HG03565 (cell line): ENCODE data around the gene PLEKHG4B.
"Not testable (repeated sequence)": the region's sequence is repeated elsewhere in the genome, so short reads cannot be mapped to it uniquely, and the experiment has no call there.

Experiments used
- ATAC-seq: cut with Tn5 transposase; IDR thresholded peaks from one replicate; pipeline ENCODE4 v1.9.1; 2021; ENCODE audit warnings: mild to moderate bottlenecking, moderate library complexity; ENCODE audit not compliant: unreplicated experiment

Gene PLEKHG4B

DNA sequence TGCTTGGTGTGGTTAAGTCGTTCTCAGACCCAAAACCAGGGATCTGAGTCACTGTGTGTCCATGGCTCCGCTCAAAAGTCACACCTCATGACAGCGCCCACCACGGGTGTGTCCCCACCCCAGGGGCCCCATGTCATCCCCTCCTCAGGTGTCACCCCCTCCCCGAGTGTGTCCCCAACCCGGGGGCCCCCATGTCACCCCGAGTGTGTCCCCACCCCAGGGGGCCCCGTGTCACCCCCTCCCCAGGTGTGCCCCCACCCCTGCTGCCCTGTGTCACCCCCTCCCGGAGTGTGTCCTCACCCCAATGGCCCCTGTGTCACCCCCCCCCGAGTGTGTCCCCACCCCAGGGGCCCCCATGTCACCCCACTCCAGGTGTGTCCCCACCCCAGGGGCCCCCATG lies 104.4 kb downstream of the PLEKHG4B start:
- no peak for ATAC-seq

- ATAC-seq, result not testable (repeated sequence)
These were observed 105.1 kb downstream of the PLEKHG4B start for GRCh38 chr5:197031-197430.

GRCh38 chr5:197892-198489 lies 106.0 kb downstream of the PLEKHG4B start:
- ATAC-seq, result no peak

DNA sequence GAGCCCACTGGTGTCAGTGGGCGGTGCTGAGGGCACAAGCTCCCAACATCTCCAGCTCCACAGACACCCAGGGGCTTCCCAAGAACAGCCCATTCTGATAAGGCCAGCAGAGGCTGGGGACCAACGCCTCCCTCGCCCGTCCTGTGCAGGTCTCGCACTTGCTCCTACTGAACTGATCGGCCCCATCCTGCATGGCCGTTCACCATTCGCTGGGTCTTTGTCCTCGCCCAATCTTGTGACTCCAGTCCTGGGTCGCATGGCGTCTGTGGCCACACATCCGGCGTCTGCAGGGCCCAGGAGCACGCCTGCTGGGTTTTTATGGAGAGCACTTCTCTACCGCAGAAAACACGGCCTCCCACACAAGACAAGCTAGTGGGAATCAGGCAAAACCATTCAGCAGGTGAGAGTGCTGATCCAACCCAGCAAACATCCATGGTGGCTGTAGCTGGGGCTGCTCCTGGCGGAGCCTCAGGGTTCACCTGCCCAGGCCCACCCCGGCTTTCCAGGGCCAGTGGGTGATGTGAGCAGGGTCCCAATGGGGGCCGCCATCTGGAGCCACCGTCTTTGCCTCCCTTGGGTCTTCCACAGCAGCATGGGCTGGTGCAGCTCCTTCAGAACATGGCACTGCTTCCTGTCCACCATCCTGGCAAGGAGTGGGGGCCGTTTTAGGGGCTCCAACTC lies 106.7 kb downstream of the PLEKHG4B start:
- ATAC-seq, result no peak

GRCh38 chr5:199197-199949 lies 107.4 kb downstream of the PLEKHG4B start:
- no peak for ATAC-seq

DNA sequence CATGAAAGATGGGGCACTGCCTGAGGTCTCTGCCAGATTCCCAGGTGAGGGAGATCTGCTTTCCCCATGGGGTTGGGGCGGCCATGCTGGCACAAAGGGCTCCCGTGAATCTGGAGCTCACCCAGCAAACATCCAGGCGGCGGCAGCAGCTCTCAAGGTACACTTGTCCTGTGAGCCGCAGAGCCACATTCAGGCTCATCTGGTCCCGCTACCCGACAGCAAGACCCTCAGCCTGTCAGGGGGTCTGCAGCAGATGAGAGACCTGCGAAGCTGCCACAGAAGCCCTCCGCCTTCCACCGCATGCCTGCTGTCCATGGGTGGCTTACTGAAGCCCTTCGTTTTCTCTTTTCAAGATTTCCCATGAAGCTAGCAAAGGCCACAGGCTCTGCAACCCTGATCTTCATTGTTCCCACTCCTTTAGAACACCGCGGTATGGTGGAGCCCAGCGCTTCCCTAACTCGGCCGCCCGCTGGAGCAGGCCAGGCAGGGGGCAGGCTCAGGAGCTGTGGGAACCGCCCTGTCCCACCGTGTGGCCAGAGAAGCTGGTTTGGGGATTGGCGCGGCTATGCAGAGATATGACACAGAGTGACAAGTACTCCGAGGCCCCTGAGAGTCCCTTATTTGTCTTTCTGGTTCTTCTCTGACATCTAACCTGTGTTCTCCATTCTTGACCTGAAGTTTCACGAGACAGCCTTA lies 108.1 kb downstream of the PLEKHG4B start:
- ATAC-seq, result no peak

GRCh38 chr5:200985-201384 lies 109.0 kb downstream of the PLEKHG4B start:
- no peak for ATAC-seq

DNA sequence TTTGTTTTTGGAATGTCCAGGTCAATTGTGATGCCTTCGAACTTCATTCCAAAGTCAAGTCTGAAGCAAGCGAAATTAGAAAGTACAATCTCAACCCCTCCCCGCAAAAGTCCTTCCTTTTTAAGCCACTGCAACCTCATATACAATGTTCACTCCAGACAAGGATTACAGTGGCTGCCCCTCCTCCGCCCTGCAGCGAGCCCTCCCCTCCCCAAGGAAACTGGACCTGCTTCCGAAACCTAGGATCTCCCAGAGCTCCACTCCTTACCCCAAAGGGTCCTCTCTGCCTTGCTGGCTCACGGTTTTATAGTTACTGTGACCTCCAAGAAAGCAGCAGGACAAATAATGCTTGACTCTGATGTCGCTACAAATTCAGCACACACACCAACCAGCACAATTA lies 109.7 kb downstream of the PLEKHG4B start:
- no peak for ATAC-seq

GRCh38 chr5:203246-203930 lies 111.4 kb downstream of the PLEKHG4B start:
- ATAC-seq, result no peak

DNA sequence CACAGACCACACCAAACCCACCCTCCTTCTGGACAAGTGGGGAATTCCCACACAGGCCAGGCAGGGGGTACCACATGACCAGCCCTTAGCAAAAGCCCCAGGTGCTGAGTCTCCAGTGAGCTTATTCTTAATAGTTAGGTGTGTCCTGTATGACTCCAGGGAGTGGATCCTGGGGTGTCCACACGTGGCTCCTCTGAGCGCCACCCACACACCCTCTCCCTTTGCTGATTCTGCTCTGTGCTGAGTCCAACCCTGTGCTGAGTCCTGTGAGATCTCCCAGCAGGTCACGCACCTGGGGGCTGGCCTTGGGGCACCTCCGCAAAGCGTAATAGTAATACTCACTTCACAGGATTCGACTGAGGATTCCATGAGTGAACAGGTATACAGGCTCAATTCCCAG lies 112.0 kb downstream of the PLEKHG4B start:
- ATAC-seq, result no peak

- ATAC-seq, result no peak
These were observed 112.5 kb downstream of the PLEKHG4B start for GRCh38 chr5:204462-204861.

DNA sequence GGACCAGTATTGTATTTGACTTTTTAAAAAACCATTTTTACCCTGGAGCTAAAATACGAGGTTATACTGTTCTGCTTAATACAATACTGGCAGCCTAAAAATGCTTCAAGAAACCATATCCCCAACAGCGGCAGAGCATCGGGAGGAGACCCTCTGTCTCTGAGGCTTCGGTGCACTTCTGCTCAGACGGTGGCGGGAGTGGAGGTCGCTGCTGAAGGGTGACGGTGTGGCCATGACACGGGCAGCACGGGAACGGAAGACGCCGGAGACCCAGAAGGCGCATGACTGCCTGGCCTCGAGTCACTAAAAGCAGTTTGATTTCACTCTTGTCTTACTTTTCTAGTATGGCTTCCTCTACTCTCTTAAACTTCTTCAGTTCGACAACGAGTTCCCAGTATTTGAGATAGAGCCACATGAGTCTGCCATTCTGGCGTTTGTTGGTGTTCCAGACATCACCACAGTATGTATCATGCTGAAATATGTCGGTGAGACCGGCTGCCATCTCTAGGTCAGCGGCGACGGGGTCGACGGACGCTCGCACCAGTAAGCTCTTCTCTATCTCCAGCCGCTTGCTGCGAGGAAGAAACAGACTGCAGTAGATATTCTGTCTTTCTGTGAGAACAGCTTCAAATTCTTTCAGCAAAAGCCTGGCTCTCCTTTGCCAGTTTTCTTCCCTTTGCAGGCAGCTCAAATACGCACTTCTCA lies 113.2 kb downstream of the PLEKHG4B start:
- ATAC-seq, result no peak

DNA sequence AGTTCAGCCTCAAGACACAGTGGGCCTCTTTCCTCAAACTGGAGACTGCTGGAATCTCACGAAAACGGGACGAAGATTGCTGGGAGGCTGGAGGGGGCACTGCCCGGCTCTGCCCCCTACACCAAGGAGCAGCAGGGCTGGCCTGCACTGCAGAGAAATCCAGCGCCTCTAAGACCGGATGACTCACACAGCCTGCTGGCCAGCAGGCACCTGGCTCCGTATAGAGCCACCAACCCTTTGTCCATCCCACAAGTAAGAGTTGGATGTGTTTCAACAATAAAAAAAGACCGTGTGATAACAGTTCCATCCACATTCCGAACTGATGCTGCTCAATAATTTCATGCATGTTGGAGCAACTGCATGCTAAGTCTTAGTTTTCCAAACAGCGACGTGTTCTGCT lies 114.4 kb downstream of the PLEKHG4B start:
- no peak for ATAC-seq

- no peak for ATAC-seq
These were observed 115.1 kb downstream of the PLEKHG4B start for GRCh38 chr5:206927-207536.

DNA sequence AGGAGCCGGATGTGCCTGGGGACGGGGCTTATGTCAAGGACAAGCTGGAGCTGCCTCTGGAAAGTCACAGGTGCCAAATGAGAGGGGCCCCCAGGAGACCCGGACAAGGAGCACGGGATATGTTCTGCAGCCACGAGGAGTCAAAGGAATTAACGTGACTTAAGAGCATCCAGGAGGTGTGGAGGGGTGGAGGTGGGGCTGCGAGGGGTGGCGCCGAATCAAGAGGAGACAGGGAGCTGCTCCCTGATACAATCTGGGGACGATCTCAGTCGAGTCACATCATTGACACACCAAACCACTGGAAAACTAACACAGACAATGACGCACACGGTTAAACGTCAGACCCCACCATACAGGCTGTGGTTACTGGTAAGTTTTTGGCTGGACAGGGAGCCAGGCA lies 115.6 kb downstream of the PLEKHG4B start:
- ATAC-seq, result no peak

GRCh38 chr5:208449-209114 lies 116.6 kb downstream of the PLEKHG4B start:
- no peak for ATAC-seq

GRCh38 chr5:213803-214395 lies 121.9 kb downstream of the PLEKHG4B start:
- ATAC-seq, result no peak

- ATAC-seq, result not testable (repeated sequence)
These were observed 123.3 kb downstream of the PLEKHG4B start for GRCh38 chr5:215256-215655.

DNA sequence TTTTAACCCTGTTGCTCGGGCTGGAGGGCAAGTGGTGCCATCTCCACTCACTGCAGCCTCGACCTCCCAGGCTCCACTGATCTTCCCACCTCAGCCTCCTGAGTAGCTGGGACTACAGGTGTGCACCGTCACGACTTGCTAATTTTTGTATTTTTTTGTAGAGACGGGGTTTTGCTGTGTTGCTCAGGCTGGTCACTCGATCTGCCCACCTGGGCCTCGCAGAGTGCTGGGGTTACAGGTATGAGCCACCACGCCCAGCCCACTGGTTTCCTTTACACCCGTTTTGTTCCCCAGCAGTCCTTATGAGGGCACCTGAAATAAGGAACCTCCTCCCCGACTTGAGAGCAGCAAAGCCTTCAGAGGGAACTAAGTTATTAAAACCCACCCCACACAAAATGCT lies 124.1 kb downstream of the PLEKHG4B start:
- not testable (repeated sequence) for ATAC-seq
